MM.1S (cell line): ENCODE data around the gene CPNE7.

ENCODE experiments used
- CTCF ChIP-seq: fragments of 300-600 bp; sonication (generic); IDR thresholded peaks from 2 replicates; pipeline ENCODE4 v1.5.1; 2016; ENCODE audit warnings: antibody characterized with exemption, low read length, mixed read lengths
- EZH2phosphoT487 ChIP-seq: fragments of 300-600 bp; sonication (generic); IDR thresholded peaks from 2 replicates; pipeline ENCODE4 v1.6.1; 2018; ENCODE audit warnings: antibody characterized with exemption, low read length

GRCh38 chr16:89636663-89637062 lies 61.1 kb downstream of the CPNE7 start:
- TF ChIP-seq CTCF = no peak
- TF ChIP-seq EZH2phosphoT487 = no peak
